GM12874 (cell line): ENCODE measurements around the gene ABCA3.

Source experiments
- CTCF ChIP-seq: IDR thresholded peaks from 2 replicates; pipeline ENCODE4 v1.5.1; 2011; ENCODE audit warnings: low read depth, mild to moderate bottlenecking, control low read depth, low read length, moderate library complexity; ENCODE audit not compliant: insufficient read depth

Gene ABCA3

GRCh38 chr16:2343211-2343610 lies 2.7 kb upstream of the ABCA3 start:
- no peak for TF ChIP-seq CTCF

- no peak for TF ChIP-seq CTCF
These were observed 1.2 kb upstream of the ABCA3 start for GRCh38 chr16:2341456-2342447.

DNA sequence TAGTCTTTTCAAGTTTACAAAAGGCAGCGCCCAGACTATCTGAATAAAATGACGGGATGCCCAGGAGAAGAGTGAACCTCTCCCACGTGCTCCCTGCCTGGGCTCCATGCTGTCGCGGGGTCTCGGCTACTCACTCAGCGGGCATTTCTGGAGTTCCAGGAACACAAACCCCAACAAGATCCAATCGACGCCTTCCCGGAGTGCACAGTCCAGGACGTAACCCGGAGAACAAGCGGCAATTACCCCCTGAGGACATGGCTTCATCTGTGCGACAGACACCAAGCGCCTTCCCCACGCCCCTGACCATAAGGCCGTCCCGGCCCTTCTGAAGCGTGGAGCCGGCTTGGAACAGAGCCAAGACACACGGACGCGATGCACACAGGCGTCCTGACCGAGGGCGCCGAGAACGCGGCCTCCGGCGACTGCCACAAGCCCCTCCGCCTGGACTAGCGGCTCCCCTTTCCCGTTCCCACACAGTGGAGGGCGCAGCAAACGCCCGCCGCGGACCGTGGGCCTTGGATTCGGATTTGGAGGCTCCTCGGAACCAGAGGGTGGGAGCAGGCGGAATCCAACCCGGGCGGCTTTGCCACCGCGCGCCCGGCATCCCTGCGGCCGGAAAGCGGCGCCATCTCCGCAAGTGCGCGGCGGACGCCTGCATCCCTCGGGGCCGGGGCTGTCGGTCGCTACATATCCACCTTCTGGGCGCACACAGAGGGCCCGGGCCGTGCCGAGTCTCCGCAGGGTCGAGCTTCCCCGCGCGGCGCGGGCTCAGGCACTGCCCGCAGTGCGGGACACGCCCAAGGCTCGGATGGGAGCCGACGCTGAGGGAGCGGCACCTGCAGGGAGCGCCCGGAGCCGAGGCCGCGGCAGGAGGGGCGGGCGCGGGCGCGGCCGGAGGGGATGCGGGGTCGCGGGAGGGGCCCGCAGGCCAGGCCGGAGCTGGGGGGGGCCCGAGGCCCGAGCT lies 725 bp downstream of the ABCA3 start:
- TF ChIP-seq CTCF = peak; percentile 17; the same call in 1 of the 2 replicates

DNA sequence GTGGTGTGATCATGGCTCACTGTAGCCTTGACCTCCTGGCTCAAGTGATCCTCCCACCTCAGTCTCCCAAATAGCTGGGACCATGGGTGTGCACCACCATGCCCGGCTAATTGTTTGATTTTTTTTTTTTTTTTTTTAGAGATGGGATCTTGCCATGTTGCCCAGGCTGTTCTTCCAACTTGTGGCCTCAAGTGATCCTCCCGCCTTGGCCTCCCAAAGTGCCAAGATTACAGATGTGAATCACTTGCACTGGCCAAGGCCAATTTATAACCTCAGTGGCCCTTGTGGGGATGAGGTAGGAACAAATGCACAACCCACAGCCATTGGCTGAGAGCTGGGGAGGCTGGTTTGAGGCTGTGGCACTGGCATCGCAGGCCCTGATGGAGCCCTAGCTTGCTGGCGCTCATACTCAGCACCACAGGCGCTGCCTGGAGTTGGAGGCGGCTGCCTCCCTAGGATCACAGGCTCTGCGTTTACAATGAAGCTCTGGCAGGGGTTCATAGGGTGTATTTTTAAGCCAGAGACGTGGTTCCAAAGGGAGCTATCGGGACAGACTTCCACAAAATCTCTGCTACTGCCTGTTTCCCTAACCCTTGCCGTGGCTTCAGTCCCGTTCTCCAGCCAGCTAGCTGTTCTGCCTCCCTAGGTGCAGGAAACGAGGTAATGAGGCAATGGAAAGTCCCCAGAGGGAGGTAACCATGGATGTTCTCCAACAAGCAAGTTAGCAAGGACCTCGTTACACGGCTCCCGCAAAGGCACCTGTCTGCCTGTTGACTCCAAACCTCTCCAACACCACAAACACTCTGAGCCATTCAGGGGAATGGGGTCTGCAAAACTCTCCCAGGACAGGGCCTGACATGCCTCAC lies 2.9 kb downstream of the ABCA3 start:
- TF ChIP-seq CTCF = no peak

- TF ChIP-seq CTCF = no peak
These were observed 5.1 kb downstream of the ABCA3 start for GRCh38 chr16:2335286-2335895.

GRCh38 chr16:2333772-2334379 lies 6.7 kb downstream of the ABCA3 start:
- TF ChIP-seq CTCF = no peak
